PC-9 (cell line): Measurements from ENCODE around the gene VAC14.

ENCODE experiments used
- CTCF ChIP-seq: fragments of 200-600 bp; sonication (generic); conservative IDR thresholded peaks from 2 replicates; pipeline ENCODE4 v1.6.1; 2017; ENCODE audit warnings: mixed run types, antibody characterized with exemption, mild to moderate bottlenecking, moderate library complexity
- EZH2 ChIP-seq: fragments of 200-600 bp; sonication (generic); IDR thresholded peaks from 2 replicates; pipeline ENCODE4 v1.8.0; 2017; ENCODE audit warnings: antibody characterized with exemption, low read depth

- no peak for TF ChIP-seq CTCF
- TF ChIP-seq EZH2: no peak
Measured at GRCh38 chr16:70751593-70751992, 49.4 kb downstream of the VAC14 start.
